ENCODE data around the gene CFAP299. TPM values are rescaled to one million over a fixed set of nuclear protein-coding genes. Genes with fewer than 3 reads are reported as not detected.
A peak's percentile ranks its signal among the peaks of the same experiment; 100 is the strongest.

The CFAP299 gene
- total RNA-seq, 1 donor from 2014 or later: not detected

DNA sequence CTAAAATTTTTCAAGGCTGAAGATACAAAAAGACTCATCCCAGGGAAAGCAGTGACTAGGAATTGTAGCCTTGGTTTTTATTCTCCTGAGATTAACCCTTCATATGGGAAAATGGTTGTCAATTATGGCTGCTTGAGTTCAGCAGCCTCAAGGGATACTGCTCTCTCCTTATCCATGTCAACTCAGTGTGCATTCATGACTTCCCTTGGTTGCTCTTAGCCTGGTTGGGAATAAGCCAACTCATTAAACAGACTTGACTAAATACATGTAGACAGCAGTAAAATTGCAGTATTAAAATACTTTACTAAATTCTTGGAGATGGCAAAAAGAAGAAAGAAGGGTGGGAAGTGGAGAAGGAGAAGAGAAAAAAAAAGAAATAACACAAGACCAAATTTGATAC is 650.5 kb downstream of the CFAP299 start:
- Mint-ChIP-seq H3K27ac (ENCODE audit: unreplicated experiment) (no peak overlapping the region), H3K4me3 (ENCODE audit: unreplicated experiment) (no peak overlapping the region), H3K4me1 (ENCODE audit: unreplicated experiment) (no peaks in the 10 kb centered on the region), H3K36me3 (ENCODE audit: low read depth, unreplicated experiment) (no peaks in the 10 kb centered on the region), H3K9me3 (ENCODE audit: unreplicated experiment) (no peaks in the 10 kb centered on the region), H3K27me3 (ENCODE audit: unreplicated experiment) (no peaks in the 10 kb centered on the region)
- no peak for DNase-seq (ENCODE audit: low spot score)
- TF ChIP-seq, protein P1, sequence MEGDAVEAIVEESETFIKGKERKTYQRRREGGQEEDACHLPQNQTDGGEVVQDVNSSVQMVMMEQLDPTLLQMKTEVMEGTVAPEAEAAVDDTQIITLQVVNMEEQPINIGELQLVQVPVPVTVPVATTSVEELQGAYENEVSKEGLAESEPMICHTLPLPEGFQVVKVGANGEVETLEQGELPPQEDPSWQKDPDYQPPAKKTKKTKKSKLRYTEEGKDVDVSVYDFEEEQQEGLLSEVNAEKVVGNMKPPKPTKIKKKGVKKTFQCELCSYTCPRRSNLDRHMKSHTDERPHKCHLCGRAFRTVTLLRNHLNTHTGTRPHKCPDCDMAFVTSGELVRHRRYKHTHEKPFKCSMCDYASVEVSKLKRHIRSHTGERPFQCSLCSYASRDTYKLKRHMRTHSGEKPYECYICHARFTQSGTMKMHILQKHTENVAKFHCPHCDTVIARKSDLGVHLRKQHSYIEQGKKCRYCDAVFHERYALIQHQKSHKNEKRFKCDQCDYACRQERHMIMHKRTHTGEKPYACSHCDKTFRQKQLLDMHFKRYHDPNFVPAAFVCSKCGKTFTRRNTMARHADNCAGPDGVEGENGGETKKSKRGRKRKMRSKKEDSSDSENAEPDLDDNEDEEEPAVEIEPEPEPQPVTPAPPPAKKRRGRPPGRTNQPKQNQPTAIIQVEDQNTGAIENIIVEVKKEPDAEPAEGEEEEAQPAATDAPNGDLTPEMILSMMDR (IDR thresholded peaks at IDR 0.05; ENCODE audit: unreplicated experiment): no peak

GRCh38 chr4:80989921-80990544 is 654.5 kb downstream of the CFAP299 start:
- Mint-ChIP-seq H3K27me3 (ENCODE audit: unreplicated experiment) (no peaks in the 10 kb centered on the region), H3K27ac (ENCODE audit: unreplicated experiment) (no peak overlapping the region)

DNA sequence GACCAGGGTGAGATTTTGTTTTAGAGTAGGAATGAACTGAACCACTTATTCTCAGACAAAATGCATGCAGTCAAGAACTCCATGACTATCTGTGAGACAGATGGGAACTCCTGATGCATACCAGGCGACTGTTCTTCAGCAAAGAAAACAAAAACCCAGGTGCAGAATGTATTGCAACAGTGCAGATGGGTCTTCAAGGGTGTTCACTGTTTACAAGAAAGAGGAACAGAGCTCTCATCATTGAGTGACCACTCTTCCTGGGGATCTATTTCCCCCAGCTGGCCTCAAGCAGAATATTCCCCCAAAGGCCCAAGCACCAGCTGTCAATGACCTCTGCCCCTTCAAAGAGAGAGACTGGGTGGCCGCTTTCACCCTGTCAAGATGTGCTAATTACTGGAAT is 655.3 kb downstream of the CFAP299 start:
- Mint-ChIP-seq H3K27ac (ENCODE audit: unreplicated experiment) (no peak overlapping the region), H3K27me3 (ENCODE audit: unreplicated experiment) (no peaks in the 10 kb centered on the region), H3K9me3 (ENCODE audit: unreplicated experiment) (no peaks in the 10 kb centered on the region), H3K36me3 (ENCODE audit: low read depth, unreplicated experiment) (no peaks in the 10 kb centered on the region), H3K4me1 (ENCODE audit: unreplicated experiment) (no peaks in the 10 kb centered on the region), H3K4me3 (ENCODE audit: unreplicated experiment) (no peak overlapping the region)
- TF ChIP-seq, protein P1 (IDR thresholded peaks at IDR 0.05; ENCODE audit: unreplicated experiment): no peak
- DNase-seq (ENCODE audit: low spot score): no peak

More at GRCh38 chr4:80989921-80990544, 654.5 kb downstream of the CFAP299 start:
- H3K4me1 Mint-ChIP-seq (ENCODE audit: unreplicated experiment): no peaks in the 10 kb centered on the region
- DNase-seq (ENCODE audit: low spot score): peak; percentile 40
- H3K4me3 Mint-ChIP-seq (ENCODE audit: unreplicated experiment): no peak overlapping the region
- no peaks in the 10 kb centered on the region for H3K36me3 Mint-ChIP-seq (ENCODE audit: low read depth, unreplicated experiment)
- H3K9me3 Mint-ChIP-seq (ENCODE audit: unreplicated experiment): no peaks in the 10 kb centered on the region
- TF ChIP-seq, protein P1 (IDR thresholded peaks at IDR 0.05; ENCODE audit: unreplicated experiment): peak; percentile 93

GRCh38 chr4:80999943-81000342 is 664.4 kb downstream of the CFAP299 start:
- Mint-ChIP-seq H3K4me1 (ENCODE audit: unreplicated experiment) (no peaks in the 10 kb centered on the region), H3K27me3 (ENCODE audit: unreplicated experiment) (no peaks in the 10 kb centered on the region)

GRCh38 chr4:81003597-81004111 is 668.1 kb downstream of the CFAP299 start:
- no peaks in the 10 kb centered on the region for H3K27me3 Mint-ChIP-seq (ENCODE audit: unreplicated experiment)
- H3K4me1 Mint-ChIP-seq (ENCODE audit: unreplicated experiment): no peaks in the 10 kb centered on the region
- H3K9me3 Mint-ChIP-seq (ENCODE audit: unreplicated experiment): no peaks in the 10 kb centered on the region
- no peak overlapping the region for H3K4me3 Mint-ChIP-seq (ENCODE audit: unreplicated experiment)
- no peak for DNase-seq (ENCODE audit: low spot score)
- H3K36me3 Mint-ChIP-seq (ENCODE audit: low read depth, unreplicated experiment): no peaks in the 10 kb centered on the region
- TF ChIP-seq, protein P1 (IDR thresholded peaks at IDR 0.05; ENCODE audit: unreplicated experiment): no peak
- no peak overlapping the region for H3K27ac Mint-ChIP-seq (ENCODE audit: unreplicated experiment)

More at GRCh38 chr4:80999943-81000342, 664.4 kb downstream of the CFAP299 start:
- no peaks in the 10 kb centered on the region for H3K9me3 Mint-ChIP-seq (ENCODE audit: unreplicated experiment)
- no peak for DNase-seq (ENCODE audit: low spot score)
- TF ChIP-seq, protein P1 (IDR thresholded peaks at IDR 0.05; ENCODE audit: unreplicated experiment): no peak
- H3K27ac Mint-ChIP-seq (ENCODE audit: unreplicated experiment): no peak overlapping the region
- no peaks in the 10 kb centered on the region for H3K36me3 Mint-ChIP-seq (ENCODE audit: low read depth, unreplicated experiment)
- no peak overlapping the region for H3K4me3 Mint-ChIP-seq (ENCODE audit: unreplicated experiment)

Measured in endothelial cell (in vitro differentiated cells).